Measurements from ENCODE around the gene CDKN2C.
"Not testable (repeated sequence)": the region's sequence is repeated elsewhere in the genome, so short reads cannot be mapped to it uniquely, and the experiment has no call there.

DNA sequence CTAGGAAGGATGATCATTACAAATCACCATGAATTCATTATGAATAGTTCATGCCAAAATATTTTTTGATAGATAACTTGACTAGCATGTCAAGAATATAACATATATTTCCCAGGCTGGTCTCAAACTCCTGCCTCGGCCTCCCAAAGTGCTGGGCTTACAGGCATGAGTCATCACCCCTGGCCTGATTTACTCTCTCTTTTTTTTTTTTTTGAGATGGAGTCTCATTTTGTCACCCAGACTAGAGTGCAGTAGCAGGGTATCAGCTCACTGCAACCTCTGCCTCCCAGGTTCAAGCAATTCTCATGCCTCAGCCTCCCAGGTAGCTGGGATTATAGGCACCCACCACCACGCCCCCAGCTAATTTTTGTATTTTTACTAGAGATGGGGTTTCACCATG, 34.8 kb upstream of the CDKN2C start:
- TF ChIP-seq, protein P1, sequence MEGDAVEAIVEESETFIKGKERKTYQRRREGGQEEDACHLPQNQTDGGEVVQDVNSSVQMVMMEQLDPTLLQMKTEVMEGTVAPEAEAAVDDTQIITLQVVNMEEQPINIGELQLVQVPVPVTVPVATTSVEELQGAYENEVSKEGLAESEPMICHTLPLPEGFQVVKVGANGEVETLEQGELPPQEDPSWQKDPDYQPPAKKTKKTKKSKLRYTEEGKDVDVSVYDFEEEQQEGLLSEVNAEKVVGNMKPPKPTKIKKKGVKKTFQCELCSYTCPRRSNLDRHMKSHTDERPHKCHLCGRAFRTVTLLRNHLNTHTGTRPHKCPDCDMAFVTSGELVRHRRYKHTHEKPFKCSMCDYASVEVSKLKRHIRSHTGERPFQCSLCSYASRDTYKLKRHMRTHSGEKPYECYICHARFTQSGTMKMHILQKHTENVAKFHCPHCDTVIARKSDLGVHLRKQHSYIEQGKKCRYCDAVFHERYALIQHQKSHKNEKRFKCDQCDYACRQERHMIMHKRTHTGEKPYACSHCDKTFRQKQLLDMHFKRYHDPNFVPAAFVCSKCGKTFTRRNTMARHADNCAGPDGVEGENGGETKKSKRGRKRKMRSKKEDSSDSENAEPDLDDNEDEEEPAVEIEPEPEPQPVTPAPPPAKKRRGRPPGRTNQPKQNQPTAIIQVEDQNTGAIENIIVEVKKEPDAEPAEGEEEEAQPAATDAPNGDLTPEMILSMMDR (conservative IDR thresholded peaks at IDR 0.05 in 1 of 2, IDR thresholded peaks at IDR 0.05 in 1 of 2; ENCODE audit: low read depth in 1 of 2, low read length in 2 of 2) = not testable (repeated sequence)
- not testable (repeated sequence) for TF ChIP-seq EZH2 (IDR thresholded peaks at IDR 0.05; ENCODE audit: low read length, missing control alignments)
